ENCODE results near the gene ADPRHL1.

- TF ChIP-seq POLR2AphosphoS5 (IDR thresholded peaks at IDR 0.05; ENCODE audit: low read depth, low read length) (no peak), POLR2A (IDR thresholded peaks at IDR 0.05; ENCODE audit: low read depth, low read length) (no peak), TAF1 (IDR thresholded peaks at IDR 0.05; ENCODE audit: low read depth, low read length) (no peak)
Measured at GRCh38 chr13:113350065-113350937, 103.0 kb downstream of the ADPRHL1 start.
